GM12891 (cell line): ENCODE measurements around the gene SAE1.

ENCODE experiments used
- SPI1 ChIP-seq: IDR thresholded peaks from 2 replicates; pipeline ENCODE4 v1.6.1; 2011; ENCODE audit warnings: low read depth, low read length, control low read depth
- TAF1 ChIP-seq: IDR thresholded peaks from 2 replicates; pipeline ENCODE4 v1.6.1; 2011; ENCODE audit warnings: low read depth, low read length, control low read depth

GRCh38 chr19:47122359-47123335 is 8.0 kb upstream of the SAE1 start:
- TF ChIP-seq TAF1: no peak
- TF ChIP-seq SPI1: no peak
